HG03469 (cell line): ENCODE results near the gene PPP6R3.
"Not testable (repeated sequence)": the region's sequence is repeated elsewhere in the genome, so short reads cannot be mapped to it uniquely, and the experiment has no call there.

ENCODE experiments used
- ATAC-seq: cut with Tn5 transposase; IDR thresholded peaks from one replicate; pipeline ENCODE4 v1.9.1; 2021; ENCODE audit warnings: mild to moderate bottlenecking, moderate library complexity, moderate number of reproducible peaks; ENCODE audit not compliant: unreplicated experiment

The PPP6R3 gene

GRCh38 chr11:68454767-68455166, 5.8 kb upstream of the PPP6R3 start:
- no peak for ATAC-seq

GRCh38 chr11:68455485-68455884, 5.1 kb upstream of the PPP6R3 start:
- ATAC-seq: no peak

GRCh38 chr11:68457216-68457897, 3.2 kb upstream of the PPP6R3 start:
- ATAC-seq: no peak

GRCh38 chr11:68457898-68458249, 2.7 kb upstream of the PPP6R3 start:
- no peak for ATAC-seq

GRCh38 chr11:68458340-68458739, 2.2 kb upstream of the PPP6R3 start:
- not testable (repeated sequence) for ATAC-seq

GRCh38 chr11:68459886-68460740, 439 bp upstream of the PPP6R3 start:
- ATAC-seq: peak; percentile 49

- ATAC-seq: no peak
Observed at GRCh38 chr11:68461575-68461917, 994 bp downstream of the PPP6R3 start.

- no peak for ATAC-seq
Observed at GRCh38 chr11:68463714-68464113, 3.2 kb downstream of the PPP6R3 start.

GRCh38 chr11:68467201-68467834, 6.8 kb downstream of the PPP6R3 start:
- no peak for ATAC-seq

GRCh38 chr11:68468217-68468828, 7.8 kb downstream of the PPP6R3 start:
- ATAC-seq: no peak

- no peak for ATAC-seq
Observed at GRCh38 chr11:68469122-68469521, 8.6 kb downstream of the PPP6R3 start.

- no peak for ATAC-seq
Observed at GRCh38 chr11:68469642-68470041, 9.1 kb downstream of the PPP6R3 start.

- ATAC-seq: no peak
Observed at GRCh38 chr11:68470304-68470811, 9.8 kb downstream of the PPP6R3 start.

GRCh38 chr11:68471360-68472340, 11.1 kb downstream of the PPP6R3 start:
- no peak for ATAC-seq

- no peak for ATAC-seq
Observed at GRCh38 chr11:68472778-68473177, 12.2 kb downstream of the PPP6R3 start.

GRCh38 chr11:68473693-68474092, 13.1 kb downstream of the PPP6R3 start:
- no peak for ATAC-seq

- not testable (repeated sequence) for ATAC-seq
Observed at GRCh38 chr11:68475626-68476025, 15.1 kb downstream of the PPP6R3 start.

- ATAC-seq: no peak
Observed at GRCh38 chr11:68479390-68479789, 18.8 kb downstream of the PPP6R3 start.

- ATAC-seq: no peak
Observed at GRCh38 chr11:68480193-68480592, 19.6 kb downstream of the PPP6R3 start.

GRCh38 chr11:68480852-68481510, 20.4 kb downstream of the PPP6R3 start:
- ATAC-seq: no peak
